NCI-H345 (cell line): Measurements from ENCODE around the gene CACNA1C.

Source experiments
- DNase-seq: peaks from one replicate; lab custom pipeline; 2025; lab: John Stamatoyannopoulos, UW

CACNA1C gene

DNA sequence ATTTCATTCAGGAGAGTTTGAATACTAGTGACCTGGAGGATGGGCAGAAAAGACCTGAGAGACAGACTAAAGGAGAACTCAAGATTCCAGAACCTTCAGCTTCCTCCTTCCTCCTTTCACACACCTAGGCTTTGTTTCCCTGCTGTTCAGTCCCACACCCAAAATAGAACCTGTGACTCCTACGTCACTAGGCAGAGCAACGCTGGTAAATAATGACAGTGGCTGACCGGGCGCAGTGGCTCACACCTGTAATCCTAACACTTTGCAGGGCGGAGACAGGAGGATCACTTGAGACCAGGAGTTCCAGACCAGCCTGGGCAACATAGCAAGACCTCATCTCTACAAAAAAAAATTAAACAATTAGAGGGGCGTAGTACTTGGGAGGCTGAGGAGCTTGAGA lies 575.6 kb downstream of the CACNA1C start:
- no peak for DNase-seq

- no peak for DNase-seq
Observed at GRCh38 chr12:2629051-2629450, 576.3 kb downstream of the CACNA1C start.

GRCh38 chr12:2631653-2632350 lies 579.0 kb downstream of the CACNA1C start:
- no peak for DNase-seq

DNA sequence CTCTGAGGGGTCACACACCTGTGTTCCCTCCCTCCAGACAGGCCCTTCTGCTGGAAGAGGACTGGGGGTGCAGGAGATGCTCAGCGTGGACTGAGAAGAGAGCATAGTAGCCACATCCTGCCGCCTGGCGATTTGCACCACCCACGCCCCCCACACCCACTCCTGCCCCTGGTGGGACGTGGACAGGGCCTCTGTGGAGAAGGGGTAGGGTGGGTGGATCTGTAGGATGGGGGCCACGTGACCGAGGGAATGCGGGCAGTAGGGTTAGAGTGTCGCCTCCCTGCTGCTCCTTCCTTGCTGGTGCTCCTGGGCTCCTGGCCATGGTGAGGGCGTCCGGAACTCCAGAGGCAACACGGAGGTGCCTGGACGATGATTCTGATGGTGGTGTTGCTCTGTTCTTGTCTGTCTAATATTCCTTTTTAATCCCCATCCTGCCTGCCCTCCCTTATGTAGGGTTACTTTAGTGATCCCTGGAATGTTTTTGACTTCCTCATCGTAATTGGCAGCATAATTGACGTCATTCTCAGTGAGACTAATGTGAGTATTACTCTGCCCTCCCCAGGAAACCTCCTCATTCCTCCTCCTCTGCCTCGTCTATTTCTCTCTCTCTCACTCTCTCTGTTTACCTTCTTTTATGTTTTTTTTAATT lies 580.5 kb downstream of the CACNA1C start:
- no peak for DNase-seq

DNA sequence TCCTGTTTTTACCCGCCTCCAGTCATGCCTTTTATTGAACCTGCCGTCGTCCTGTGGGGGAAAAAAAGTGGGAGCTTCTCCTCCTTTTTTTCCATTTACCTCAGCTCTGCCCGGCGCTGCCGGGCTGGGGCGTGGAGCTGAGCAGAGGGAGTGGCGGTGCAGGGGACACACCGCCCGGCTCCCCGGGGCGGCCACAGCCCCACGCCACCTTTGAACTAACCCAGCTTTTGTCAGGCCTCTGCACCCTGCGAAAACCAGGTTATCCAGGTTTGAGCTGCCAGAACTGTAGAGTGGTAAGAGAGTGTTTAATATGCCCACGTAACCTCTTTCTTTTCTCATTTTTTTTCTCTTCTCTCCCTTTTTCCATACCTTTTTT lies 581.0 kb downstream of the CACNA1C start:
- no peak for DNase-seq

GRCh38 chr12:2634471-2634870 lies 581.7 kb downstream of the CACNA1C start:
- no peak for DNase-seq

- no peak for DNase-seq
Observed at GRCh38 chr12:2636741-2637340, 584.1 kb downstream of the CACNA1C start.

DNA sequence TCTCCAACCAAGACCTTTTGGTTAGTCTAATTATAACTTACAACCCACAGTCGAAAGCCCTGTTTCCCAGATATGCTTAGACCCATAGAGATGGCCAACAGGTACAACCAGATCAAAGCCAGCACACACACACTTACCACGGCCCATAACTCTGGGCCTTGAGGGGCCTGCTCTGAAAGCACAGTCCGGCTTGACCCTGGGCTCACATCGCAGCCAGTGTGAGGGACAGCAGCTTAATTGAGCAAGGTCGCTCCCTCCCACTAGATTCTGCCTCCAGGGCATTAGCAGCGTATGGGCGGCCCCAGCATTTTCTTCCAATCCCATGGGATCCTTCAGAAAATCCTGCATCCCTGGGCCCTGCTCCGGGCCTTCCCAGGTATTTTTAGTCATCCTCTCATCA lies 584.6 kb downstream of the CACNA1C start:
- no peak for DNase-seq

DNA sequence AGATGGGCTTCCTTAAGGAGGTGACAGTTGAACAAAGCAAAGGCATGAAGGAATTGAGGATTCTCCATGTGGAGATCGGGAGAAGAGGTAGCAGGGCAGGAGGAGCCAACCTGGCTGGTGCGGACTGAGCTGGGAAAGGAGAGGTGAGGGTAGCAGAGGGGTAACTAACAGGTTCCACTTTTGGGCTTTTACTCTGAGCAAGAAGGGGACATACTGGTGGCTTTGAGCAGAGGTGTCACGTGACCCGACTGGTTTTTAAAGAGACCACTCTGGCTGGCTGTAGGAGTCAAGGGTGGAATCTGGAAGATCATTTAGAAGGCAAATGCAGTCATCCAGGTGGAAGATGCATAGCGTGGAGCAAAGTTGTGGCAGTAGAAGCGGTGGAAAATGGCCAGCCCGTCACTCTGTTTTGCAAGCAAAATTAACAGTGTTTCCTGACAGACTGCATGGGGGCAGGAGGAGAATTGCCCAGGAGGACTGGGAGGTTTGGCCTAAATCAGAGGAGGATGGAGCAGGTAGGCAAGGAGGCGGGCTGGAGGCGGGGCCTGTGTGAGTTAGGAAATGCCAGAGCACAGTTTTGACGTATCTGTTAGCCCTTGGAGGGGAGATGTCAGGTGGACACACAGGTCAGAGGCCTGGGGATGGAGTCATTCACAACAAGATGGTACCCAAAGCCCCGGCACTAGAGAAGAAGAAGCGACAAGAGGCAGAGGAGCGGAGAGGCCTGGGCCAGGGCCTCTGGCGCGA lies 585.7 kb downstream of the CACNA1C start:
- no peak for DNase-seq

GRCh38 chr12:2639020-2639298 lies 586.2 kb downstream of the CACNA1C start:
- DNase-seq = no peak

GRCh38 chr12:2640281-2640680 lies 587.5 kb downstream of the CACNA1C start:
- no peak for DNase-seq

- no peak for DNase-seq
Observed at GRCh38 chr12:2640709-2641108, 587.9 kb downstream of the CACNA1C start.

DNA sequence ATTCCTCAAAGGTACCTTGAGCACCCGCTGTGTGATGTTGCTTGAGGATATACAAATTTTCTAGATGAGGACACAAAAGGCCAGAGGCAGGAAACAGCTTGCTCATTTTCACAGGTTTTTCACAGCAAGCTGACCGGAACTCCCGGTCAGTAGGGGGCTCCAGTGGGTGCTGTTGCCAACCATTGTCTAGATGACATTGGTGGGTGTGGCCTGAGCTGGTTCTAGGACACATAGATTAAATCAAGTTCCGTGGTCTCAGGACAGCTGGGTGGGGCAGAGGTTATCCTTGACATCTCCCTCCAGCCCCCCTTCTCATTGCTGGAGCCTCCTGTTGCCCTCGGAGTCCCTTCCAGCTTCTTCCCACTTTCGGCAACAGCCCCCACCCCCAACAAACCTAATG lies 588.4 kb downstream of the CACNA1C start:
- no peak for DNase-seq

- no peak for DNase-seq
Observed at GRCh38 chr12:2641761-2642160, 589.0 kb downstream of the CACNA1C start.

DNA sequence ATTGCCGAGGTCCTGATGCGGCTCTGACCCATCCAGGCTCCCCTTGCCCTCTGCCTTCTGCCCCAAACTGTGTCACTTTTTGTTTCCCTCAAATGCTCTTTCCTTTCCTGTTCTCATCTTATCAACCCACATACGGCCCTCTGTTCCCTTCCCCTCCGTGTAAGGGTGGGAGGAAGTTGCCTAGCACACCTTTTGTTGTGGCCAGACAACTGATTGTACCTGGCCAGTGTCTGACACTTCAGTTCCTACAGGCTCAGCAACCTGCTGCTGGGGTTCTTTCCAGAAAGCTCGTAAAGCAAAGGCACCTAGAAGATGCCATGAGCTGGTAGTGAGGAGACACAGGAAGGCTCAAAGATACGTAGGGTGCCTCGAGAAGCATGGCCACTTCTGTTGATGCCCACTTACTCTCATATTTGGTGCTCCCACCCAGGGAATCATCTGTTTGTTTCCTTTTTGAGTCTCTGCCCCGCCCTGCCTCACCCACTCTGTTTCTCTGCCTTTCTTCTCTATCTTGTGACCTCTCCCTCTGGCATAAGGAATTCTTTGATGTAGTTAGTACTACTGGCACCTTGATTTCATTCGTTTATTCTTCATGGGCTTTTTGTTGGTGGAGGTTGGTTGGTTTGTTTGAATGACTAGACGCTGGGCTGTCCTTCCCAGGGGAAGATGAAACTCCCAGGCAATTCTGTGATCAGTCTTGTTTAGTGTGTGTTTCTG lies 589.5 kb downstream of the CACNA1C start:
- DNase-seq = no peak

GRCh38 chr12:2642896-2643425 lies 590.2 kb downstream of the CACNA1C start:
- no peak for DNase-seq

GRCh38 chr12:2643576-2644135 lies 590.9 kb downstream of the CACNA1C start:
- no peak for DNase-seq

- DNase-seq = no peak
Observed at GRCh38 chr12:2644683-2645405, 592.1 kb downstream of the CACNA1C start.

- DNase-seq = no peak
Observed at GRCh38 chr12:2645460-2645859, 592.7 kb downstream of the CACNA1C start.

- DNase-seq = no peak
Observed at GRCh38 chr12:2646341-2646740, 593.6 kb downstream of the CACNA1C start.

DNA sequence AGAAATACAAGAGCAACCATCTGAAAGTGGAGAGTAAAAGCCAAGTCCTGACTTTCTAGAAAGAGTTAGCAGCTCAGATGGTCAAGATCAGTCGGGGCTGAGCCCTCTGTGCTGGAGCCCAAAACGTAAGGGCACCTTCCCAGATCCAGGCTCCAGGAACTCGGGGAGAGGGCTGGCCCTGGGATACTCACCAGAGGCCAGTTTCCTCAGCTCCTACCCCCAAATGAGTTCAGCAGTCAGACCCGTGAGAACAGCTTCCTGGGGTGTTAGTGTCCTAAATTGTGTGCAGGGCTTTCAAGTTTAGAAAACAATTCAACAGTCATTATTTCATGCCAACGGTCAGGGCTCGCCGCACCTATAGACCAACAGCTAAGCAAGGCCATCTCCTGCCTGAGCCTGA lies 594.4 kb downstream of the CACNA1C start:
- no peak for DNase-seq
